ENCODE data around the gene RBM34.
"Not testable (repeated sequence)": the region's sequence is repeated elsewhere in the genome, so short reads cannot be mapped to it uniquely, and the experiment has no call there.

RBM34 gene

DNA sequence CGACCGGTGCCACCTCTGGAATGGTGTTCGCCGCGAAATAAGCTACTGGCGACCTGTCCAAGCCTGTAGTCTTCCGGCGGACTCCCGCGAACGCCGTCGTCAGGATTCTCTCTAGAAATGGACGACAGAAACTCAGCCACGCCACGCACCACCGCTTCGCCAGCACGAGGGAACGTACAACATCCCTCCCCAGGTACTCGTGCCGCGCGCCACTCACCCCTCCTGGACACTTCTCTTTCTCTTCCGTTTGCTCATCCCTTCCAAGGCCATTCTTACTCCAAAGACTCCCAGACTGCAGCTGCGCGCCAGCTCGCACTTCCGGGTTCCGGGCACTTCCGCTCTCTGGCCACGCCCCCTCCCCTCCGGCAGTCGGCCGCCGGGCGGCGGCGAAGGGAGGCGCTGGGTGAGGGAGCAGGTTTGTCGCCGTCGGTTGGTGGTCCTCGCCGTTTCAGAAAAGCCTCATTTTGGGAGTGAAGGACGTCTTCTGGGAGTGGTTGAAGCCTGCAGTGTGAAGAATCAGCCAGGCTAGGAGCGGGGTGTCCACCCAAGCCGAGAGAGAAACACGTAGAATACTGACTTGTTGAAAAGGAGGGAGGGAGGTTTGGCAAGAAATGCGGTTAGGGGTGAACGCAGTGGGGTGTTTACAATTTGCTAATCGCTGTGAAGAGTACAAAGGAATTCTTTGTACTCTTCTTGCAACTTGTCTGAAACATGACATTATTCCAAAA lies at the start of gene RBM34:
Gene RBM34 (minus strand): TSS at position 294 of the 728 bp plus-strand sequence. CDS start 24 bp downstream, at position 270.
- DNase-seq (ENCODE audit: low read depth in 3 of 3), result peak; percentile 86 to 92 (median 89)

GRCh38 chr1:235207209-235207565 lies 46.1 kb upstream of the RBM34 start:
- peak in 2 of 3 experiments; percentile 15 to 41 for DNase-seq (ENCODE audit: low read depth in 3 of 3)

DNA sequence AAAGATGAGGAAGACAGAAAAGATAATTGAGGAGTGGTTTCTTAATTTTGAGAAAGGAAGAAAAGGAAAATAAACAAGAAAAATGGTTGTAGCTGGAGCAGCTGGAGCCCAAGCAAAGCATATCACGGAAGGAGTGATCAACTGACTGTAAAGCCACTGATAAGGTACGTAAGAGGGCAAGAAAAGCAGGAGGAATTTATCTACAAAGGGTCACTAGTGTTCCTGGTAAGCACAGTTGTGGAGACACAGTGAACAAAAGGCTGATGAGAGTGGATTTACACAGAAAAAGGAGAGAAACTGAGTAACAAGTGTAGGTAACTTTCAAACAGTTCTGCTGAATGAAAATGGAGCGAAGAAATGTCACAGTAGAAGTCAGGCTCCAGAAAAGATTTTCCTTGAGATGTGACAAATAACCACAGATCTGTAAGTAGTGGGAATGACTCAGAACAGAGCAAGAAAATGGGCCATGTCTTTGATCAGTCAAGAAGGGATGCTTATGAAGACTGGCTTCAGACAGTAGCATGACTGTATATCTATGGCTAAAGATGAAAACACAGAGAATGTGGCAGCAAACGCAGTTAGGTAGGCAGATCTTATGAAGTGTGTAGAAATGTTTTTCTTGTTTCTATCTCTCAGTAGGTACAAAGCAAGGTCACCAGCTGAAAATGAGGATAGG lies 45.6 kb upstream of the RBM34 start:
- DNase-seq (ENCODE audit: low read depth in 3 of 3), result no peak

DNA sequence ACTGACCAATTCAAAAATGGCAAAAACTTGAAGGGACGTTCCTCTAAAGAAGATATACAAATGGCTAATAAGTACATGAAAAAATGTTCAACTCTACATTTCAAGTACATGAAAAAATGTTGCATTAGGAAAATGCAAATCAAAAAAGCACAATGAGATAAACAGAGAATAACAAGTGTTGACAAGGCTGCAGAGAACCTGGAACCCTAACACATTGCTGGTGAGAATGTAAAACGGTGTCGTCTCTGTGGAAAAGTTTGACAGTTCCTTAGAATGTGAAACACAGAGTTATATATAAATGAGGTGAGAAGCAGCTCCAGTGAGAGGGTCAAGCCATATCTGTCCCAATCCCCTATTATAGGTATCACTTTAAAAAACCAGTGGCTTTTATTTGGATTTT lies 44.6 kb upstream of the RBM34 start:
- DNase-seq (ENCODE audit: low read depth in 3 of 3), result no peak

DNA sequence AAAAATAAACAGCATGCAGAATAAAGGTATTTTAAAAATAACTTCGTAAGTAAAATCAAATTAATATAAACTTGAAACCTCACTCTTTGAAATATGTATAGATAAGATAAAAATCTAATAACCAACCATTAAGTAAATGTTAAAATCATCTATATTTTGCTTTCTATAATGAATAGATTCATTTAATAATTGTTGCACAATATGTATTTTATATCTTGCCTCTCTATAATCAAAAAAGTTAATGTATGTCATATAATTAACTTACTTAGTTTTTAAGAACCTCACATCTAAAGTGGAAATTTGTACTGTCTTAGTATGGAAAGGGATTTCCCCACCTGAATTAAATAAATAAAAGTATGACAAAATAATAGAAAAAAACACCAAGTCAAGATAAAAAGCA lies 42.4 kb upstream of the RBM34 start:
- no peak for DNase-seq (ENCODE audit: low read depth in 3 of 3)

GRCh38 chr1:235202447-235202846 lies 41.4 kb upstream of the RBM34 start:
- not testable (repeated sequence) for DNase-seq (ENCODE audit: low read depth in 3 of 3)

DNA sequence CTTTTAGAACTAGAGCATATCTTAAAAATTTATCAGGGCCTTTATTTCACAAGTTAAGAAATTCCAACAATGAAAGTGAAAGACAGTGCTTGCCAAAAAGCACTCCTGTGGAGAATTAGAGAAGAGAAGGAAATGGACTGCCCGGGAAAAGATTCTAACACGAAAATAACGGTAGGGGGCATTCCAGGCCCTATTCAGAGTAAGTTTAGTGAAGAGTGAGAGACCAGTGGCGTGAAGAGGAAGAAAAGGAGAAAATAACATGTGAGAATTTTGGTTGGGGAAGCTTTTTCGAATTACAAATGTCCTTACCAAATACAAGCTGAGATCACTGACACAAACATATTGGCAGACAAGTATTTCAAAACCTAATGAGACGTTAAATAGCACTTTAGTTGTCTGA lies 38.4 kb upstream of the RBM34 start:
- DNase-seq (ENCODE audit: low read depth in 3 of 3), result no peak

DNA sequence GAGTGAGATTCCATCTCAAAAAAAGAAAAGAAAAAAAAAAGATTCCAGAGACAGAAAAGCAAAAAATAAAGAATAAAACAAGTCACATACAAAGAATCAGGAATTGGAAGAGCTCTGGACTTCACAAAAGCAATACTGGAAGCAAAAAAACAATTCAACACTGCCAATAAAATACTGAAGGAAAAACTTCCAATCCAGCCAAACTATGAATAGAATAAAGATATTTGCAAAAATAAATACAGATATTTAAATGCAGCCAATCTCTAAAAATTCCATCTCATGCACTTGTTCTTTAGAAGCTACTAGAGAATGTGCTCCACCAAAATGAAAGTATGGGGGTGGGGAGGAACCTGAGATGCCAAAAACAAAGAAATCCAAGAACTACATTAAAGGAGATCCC lies 29.4 kb upstream of the RBM34 start:
- DNase-seq (ENCODE audit: low read depth in 3 of 3), result no peak

GRCh38 chr1:235187316-235187715 lies 26.3 kb upstream of the RBM34 start:
- DNase-seq (ENCODE audit: low read depth in 3 of 3), result no peak

DNA sequence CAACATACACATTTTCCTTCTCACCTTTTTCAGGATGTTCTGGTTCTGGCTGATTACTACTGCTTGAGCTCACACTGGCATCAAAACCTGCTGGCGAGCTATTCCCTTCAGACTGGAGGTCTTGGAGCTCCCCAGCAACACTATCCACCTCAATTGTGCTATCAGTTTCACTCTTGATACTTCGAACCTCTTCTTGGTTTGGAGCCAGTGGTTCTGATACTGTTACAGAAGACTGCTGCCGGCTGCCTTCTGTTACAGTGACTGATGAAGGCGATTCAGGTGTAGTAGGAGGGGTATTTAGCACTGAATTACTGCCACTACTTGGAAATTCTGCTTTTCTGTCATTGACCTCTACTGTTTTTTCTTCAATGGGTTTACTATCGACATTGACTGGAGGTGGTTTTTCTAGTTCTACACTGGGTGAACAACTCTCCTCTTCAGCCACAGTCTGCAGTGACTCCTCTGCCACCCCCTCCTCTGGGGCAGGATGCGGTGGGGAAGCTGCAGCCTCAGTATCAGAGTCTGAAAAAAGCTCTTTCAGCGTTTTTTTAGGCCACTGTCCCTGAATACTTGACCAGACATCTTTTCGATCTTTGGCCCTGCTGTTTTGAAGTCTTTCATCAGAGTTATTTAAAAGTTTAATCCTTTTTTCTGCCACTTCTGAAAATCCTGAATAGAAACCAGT lies 20.7 kb upstream of the RBM34 start:
- DNase-seq (ENCODE audit: low read depth in 3 of 3), result no peak

- DNase-seq (ENCODE audit: low read depth in 3 of 3), result no peak
These were observed 19.9 kb upstream of the RBM34 start for GRCh38 chr1:235180916-235181460.

DNA sequence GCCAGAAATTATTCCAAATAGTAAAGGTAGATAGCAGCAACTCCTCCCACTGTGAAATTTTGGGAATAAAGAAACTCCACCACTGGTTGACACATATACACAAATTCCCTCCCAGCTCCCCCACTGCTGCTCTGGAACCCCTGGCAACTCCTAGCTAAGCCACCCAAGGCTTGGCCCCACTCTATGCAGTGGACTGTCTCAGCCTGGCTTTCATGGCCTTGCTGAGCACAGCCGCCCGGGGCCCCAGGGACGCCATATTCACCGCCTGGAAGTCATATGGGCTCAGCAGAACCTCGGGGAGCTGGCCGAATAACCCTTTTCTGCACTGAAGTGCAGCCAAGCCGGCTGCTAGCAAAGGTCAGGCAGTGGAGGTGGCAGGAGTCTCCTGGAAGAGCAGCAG lies 15.4 kb upstream of the RBM34 start:
- no peak for DNase-seq (ENCODE audit: low read depth in 3 of 3)

GRCh38 chr1:235169986-235170385 lies 8.9 kb upstream of the RBM34 start:
- DNase-seq (ENCODE audit: low read depth in 3 of 3), result no peak

DNA sequence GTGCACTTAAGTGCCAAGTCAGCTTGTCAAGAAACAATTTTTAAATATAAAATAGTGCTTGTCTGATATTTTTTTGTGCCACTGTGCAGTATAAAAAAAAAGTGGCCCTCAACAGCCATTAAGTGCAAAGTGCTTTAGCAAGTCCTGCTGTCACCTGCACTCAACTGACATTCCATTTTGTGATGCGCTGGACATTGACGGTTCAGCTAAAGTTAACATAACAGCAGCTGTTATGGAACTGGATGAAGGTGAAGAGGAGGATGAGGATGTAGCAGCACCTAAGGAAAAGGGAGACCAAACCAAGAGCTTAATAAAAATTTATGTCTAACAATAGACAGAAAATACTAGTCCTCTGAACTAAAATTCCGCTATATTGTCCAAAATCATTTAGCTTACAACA lies 7.3 kb upstream of the RBM34 start:
- DNase-seq (ENCODE audit: low read depth in 3 of 3), result no peak

DNA sequence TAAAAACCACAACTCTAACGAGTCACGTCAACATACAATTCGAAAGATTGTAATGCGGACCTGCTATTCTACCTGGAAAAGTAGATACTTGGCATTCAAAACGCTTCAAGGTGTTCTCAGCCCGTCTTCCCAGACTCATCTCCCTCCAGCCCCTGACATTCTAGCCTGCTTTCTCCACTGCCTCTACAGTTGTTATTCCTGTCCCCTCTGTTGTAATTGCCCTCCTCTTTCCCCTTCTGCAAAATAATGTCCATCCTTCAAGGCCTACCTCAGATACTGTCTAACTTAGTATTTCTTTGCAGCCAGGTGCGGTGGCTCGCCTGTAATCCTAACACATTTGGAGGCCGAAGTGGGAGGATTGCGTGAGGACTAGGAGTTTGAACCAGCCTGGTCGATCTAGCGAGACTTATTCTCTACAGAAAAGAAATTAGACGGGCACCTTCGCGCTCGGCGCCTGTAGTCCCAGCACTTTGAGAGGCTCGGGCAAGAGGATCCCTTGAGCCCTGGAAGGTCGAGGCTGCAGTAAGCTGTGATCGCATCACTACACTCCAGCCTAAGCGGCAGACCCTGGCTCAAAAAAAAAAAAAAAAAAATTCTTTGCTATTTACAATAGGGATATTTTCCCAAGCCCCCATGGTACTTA lies 756 bp upstream of the RBM34 start:
- no peak for DNase-seq (ENCODE audit: low read depth in 3 of 3)

DNA sequence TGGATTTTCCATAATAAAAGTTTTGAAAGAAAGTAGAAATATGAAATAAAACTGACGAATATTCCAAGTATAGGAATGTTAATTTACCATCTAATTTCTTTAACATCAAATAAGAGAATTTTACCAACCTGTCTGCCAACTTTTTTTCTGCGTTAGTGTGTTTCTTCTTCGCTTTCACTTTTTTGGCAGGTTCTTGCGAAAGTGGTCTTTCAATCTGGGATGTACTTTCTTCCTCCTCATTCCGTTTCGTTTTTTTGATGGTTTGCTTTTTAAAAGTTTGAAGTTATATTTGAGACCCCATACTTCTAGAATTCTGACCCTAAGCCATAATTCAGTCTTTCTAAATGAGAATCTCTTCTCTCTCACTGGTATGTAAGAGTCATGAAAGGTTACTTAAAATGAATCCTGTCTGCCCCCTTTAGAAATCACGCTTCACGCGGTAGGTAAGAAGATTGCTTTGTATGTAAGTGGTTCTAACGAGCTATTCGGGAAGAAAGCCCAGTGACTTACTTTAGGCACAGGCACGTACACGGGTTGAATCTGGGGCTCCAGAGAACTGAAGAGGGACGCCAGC lies 580 bp downstream of the RBM34 start:
- DNase-seq (ENCODE audit: low read depth in 3 of 3), result peak in 1 of 3 experiments; percentile 13

DNA sequence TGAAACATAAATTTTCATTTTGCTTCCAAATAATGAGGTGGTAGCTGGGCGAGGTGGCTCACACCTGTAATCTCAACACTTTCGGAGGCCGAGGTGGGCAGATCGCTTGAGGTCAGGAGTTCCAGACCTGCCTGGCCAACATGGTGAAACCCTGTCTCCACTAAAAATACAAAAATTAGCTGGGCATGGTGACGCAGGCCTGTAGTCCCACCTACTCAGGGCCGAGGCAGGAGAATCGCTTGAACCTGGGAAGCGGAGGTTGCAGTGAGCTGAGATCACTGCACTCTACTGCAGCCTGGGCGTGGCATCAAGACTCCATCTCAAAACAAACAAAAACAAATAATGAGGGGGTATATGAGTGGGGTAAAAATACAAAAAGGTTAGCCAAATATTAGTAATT lies 1.1 kb downstream of the RBM34 start:
- DNase-seq (ENCODE audit: low read depth in 3 of 3), result not testable (repeated sequence)

GRCh38 chr1:235159284-235159683 lies 1.8 kb downstream of the RBM34 start:
- DNase-seq (ENCODE audit: low read depth in 3 of 3), result not testable (repeated sequence)

DNA sequence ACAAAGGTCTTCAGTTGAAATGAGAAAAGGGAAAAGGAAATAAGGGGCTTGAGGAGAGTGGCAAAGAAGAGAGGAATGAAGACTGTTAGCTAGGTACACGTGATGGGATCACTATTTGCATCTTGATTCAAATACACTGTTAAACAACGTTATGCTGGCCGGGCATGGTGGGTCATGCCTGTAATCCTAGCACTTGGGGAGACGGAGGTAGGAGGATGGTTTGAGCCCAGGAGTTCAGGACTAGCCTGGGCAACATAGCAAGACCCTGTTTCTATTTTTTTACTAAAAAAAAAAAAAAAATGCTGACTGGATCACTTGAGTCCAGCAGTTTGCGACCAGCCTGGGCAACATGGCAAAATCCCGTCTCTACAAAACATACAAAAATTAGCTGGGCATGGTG lies 2.4 kb downstream of the RBM34 start:
- no peak for DNase-seq (ENCODE audit: low read depth in 3 of 3)

DNA sequence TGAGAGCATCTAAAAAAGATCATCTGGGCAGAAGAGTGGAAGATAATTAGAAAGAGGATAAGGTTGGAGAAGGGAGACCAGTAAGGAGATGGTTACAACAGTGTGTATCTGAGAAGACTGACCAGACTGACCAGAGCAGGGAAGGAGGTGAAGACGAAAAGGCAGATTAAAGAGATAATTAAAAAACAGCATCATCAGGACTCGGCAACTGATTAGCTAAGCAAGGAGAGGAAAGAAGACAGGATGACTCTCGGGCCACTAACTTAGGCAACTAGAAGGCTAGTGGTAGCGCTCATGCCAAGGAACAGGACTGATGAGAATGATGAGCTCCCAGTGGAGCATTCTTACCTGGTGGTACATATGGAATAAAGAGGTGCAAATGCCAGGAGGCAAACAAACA lies 3.9 kb downstream of the RBM34 start:
- DNase-seq (ENCODE audit: low read depth in 3 of 3), result no peak

- no peak for DNase-seq (ENCODE audit: low read depth in 3 of 3)
These were observed 4.3 kb downstream of the RBM34 start for GRCh38 chr1:235156740-235157139.

DNA sequence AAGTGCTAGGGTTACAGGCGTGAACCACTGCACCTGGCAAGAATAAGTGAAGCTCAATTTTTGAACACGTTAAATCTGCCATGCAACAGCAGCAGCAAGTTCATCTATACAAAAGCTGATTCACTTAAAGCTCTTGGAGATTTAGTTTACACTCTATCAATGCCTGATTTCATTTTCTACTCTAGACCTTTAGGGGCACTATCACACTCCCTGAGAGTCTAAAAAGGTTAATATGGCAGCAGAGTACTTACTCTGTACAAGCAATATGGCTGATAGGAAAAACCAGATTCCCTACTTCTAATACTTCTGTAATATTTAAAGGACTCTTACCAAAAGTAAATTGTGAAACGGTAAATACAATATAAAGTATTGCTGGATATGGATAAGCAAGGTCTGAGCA lies 4.8 kb downstream of the RBM34 start:
- DNase-seq (ENCODE audit: low read depth in 3 of 3), result no peak
